Peyer's patch (tissue), 4 donors: ENCODE measurements around the gene SUV39H2. TPM values are rescaled to one million over a fixed set of nuclear protein-coding genes. Genes with fewer than 3 reads are reported as not detected.
"Not testable (repeated sequence)": the region's sequence is repeated elsewhere in the genome, so short reads cannot be mapped to it uniquely, and the experiment has no call there.

Experiments
- DNase-seq, 3 donors: peaks; one replicate each; pipeline ENCODE4 v3.0.0-alpha.2; 2017 to 2019
- H3K27ac ChIP-seq, 4 donors: fragments of 200-600 bp; sonication (generic); one replicate each; pipeline ENCODE4 v1.5.1; 2016 to 2019
- H3K27me3 ChIP-seq, 2 donors: fragments of 200-600 bp; sonication (generic); one replicate each; pipeline ENCODE4 v1.5.1; 2019
- H3K36me3 ChIP-seq, 3 donors: fragments of 200-600 bp; sonication (generic); one replicate each; pipeline ENCODE4 v1.5.1; 2016 to 2019
- H3K4me1 ChIP-seq, 4 donors: fragments of 200-600 bp; sonication (generic); one replicate each; pipeline ENCODE4 v1.5.1; 2016 to 2019
- H3K4me3 ChIP-seq, 4 donors: fragments of 200-600 bp; sonication (generic); 1 replicate in 3 of 4; 2 replicates in 1 of 4; pipeline ENCODE4 v1.5.1; 2016 to 2019; ENCODE audit warnings: mild to moderate bottlenecking in 1 of 4
- H3K9me3 ChIP-seq, 4 donors: fragments of 200-600 bp; sonication (generic); one replicate each; pipeline ENCODE4 v1.5.1; 2016 to 2019; ENCODE audit warnings: mild to moderate bottlenecking in 1 of 4
- CTCF ChIP-seq, 6 experiments: fragments of 450-650 bp in 4 of 6; fragments of 200-600 bp in 2 of 6; sonication (generic) in 1 of 6; IDR thresholded peaks; one replicate each; pipeline ENCODE4 v1.5.1; 2017 to 2019; ENCODE audit warnings: antibody characterized with exemption in 6 of 6, mild to moderate bottlenecking in 3 of 6, moderate library complexity in 1 of 6
- POLR2A ChIP-seq, 2 donors: fragments of 450-650 bp; IDR thresholded peaks; one replicate each; pipeline ENCODE4 v1.5.1; 2017; ENCODE audit warnings: antibody characterized with exemption in 2 of 2, mild to moderate bottlenecking in 2 of 2, moderate library complexity in 2 of 2
- total RNA-seq, 4 donors: library from RNA; depleted of rRNA; stranded (reverse); fragments of >200 nt; gene quantifications; one replicate each; pipeline ENCODE4 v1.1.0, GENCODE V29; 2016

SUV39H2 gene
- total RNA-seq, 4 donors from 2014 or later = 2.5 to 22.3 (median 9.0) TPM

GRCh38 chr10:14891151-14891550 is 12.5 kb downstream of the SUV39H2 start:
- no peaks in the 10 kb centered on the region for H3K4me1 ChIP-seq
- no peaks in the 10 kb centered on the region for H3K36me3 ChIP-seq
- no peaks in the 10 kb centered on the region for H3K9me3 ChIP-seq
- no peaks in the 10 kb centered on the region for H3K27me3 ChIP-seq
- no peak for DNase-seq
- TF ChIP-seq CTCF (IDR thresholded peaks at IDR 0.05) = no peak
- no peak for TF ChIP-seq POLR2A (IDR thresholded peaks at IDR 0.05)
- no peak overlapping the region for H3K27ac ChIP-seq
- H3K4me3 ChIP-seq = no peak overlapping the region

- TF ChIP-seq CTCF (IDR thresholded peaks at IDR 0.05) (peak in 5 of 6 experiments; percentile 51 to 57 (median 54)), POLR2A (IDR thresholded peaks at IDR 0.05) (no peak)
- no peak for DNase-seq
These were observed 25.7 kb downstream of the SUV39H2 start for GRCh38 chr10:14904316-14904732.

GRCh38 chr10:14904864-14905263 is 26.2 kb downstream of the SUV39H2 start:
- TF ChIP-seq POLR2A (IDR thresholded peaks at IDR 0.05) = no peak
- no peak for TF ChIP-seq CTCF (IDR thresholded peaks at IDR 0.05)
- no peaks in the 10 kb centered on the region for H3K4me1 ChIP-seq
- no peak for DNase-seq
- H3K9me3 ChIP-seq = no peaks in the 10 kb centered on the region
- no peak overlapping the region for H3K27ac ChIP-seq
- H3K27me3 ChIP-seq = no peaks in the 10 kb centered on the region
- peaks cover 0 to 29% (median 0%) of the 10 kb centered on the region in 3 donors for H3K36me3 ChIP-seq
- no peak overlapping the region for H3K4me3 ChIP-seq

More at GRCh38 chr10:14904316-14904732, 25.7 kb downstream of the SUV39H2 start:
- Histone ChIP-seq H3K27me3 (no peaks in the 10 kb centered on the region), H3K9me3 (no peaks in the 10 kb centered on the region), H3K4me1 (no peaks in the 10 kb centered on the region), H3K4me3 (no peak overlapping the region), H3K36me3 (peaks cover 0 to 25% (median 0%) of the 10 kb centered on the region in 3 donors), H3K27ac (no peak overlapping the region)

- TF ChIP-seq POLR2A (IDR thresholded peaks at IDR 0.05) (no peak), CTCF (IDR thresholded peaks at IDR 0.05) (no peak)
- peaks cover 0 to 38% (median 0%) of the 10 kb centered on the region in 3 donors for H3K36me3 ChIP-seq
These were observed 27.2 kb downstream of the SUV39H2 start for GRCh38 chr10:14905890-14906289.

GRCh38 chr10:14906765-14907164 is 28.1 kb downstream of the SUV39H2 start:
- no peaks in the 10 kb centered on the region for H3K9me3 ChIP-seq
- H3K27me3 ChIP-seq = no peaks in the 10 kb centered on the region
- H3K4me3 ChIP-seq = no peak overlapping the region
- peaks cover 0 to 39% (median 0%) of the 10 kb centered on the region in 3 donors for H3K36me3 ChIP-seq
- no peak for DNase-seq
- H3K4me1 ChIP-seq = no peaks in the 10 kb centered on the region
- TF ChIP-seq CTCF (IDR thresholded peaks at IDR 0.05) (no peak), POLR2A (IDR thresholded peaks at IDR 0.05) (no peak)
- H3K27ac ChIP-seq = no peak overlapping the region

More at GRCh38 chr10:14905890-14906289, 27.2 kb downstream of the SUV39H2 start:
- Histone ChIP-seq H3K4me3 (no peak overlapping the region), H3K4me1 (no peaks in the 10 kb centered on the region), H3K27ac (no peak overlapping the region), H3K27me3 (no peaks in the 10 kb centered on the region), H3K9me3 (no peaks in the 10 kb centered on the region)
- DNase-seq = no peak

- H3K36me3 ChIP-seq = peaks cover 0 to 45% (median 0%) of the 10 kb centered on the region in 3 donors
- H3K27ac ChIP-seq, H3K9me3 ChIP-seq, DNase-seq, H3K27me3 ChIP-seq, H3K4me3 ChIP-seq, H3K4me1 ChIP-seq: not testable (repeated sequence)
These were observed 28.9 kb downstream of the SUV39H2 start for GRCh38 chr10:14907591-14907990.
